ENCODE data around the gene GTPBP8. TPM values are rescaled to one million over a fixed set of nuclear protein-coding genes. Genes with fewer than 3 reads are reported as not detected.

GTPBP8 gene
- total and polyA plus RNA-seq, 2 donors (not counting 3 experiments of a cell fraction or from before 2014, with no cell fraction given), result 13.7 to 20.2 TPM

- FAIRE-seq (no peak), DNase-seq (ENCODE audit: low read depth, low spot score) (peak; percentile 57)
- ChIA-PET POLR2A (no interaction called here), CTCF (no interaction called here)
- Histone ChIP-seq H3K27me3 (ENCODE audit: control insufficient read depth in 2 of 2, insufficient read depth in 2 of 2, low read length in 2 of 2) (peaks cover 3 to 10% of the 10 kb centered on the region in 2 experiments), H3K9me3 (replicated peaks; ENCODE audit: control insufficient read depth, insufficient read depth, low read length) (no peaks in the 10 kb centered on the region), H4K20me1 (replicated peaks; ENCODE audit: control insufficient read depth, extremely low read depth, insufficient read depth, low read length) (no peaks in the 10 kb centered on the region), H3K36me3 (ENCODE audit: control insufficient read depth in 2 of 2, extremely low read depth in 1 of 2, insufficient read depth in 2 of 2, low read length in 2 of 2) (no peaks in the 10 kb centered on the region), H3K9me1 (replicated peaks; ENCODE audit: control insufficient read depth, extremely low read depth, insufficient read depth, low read length) (no peaks in the 10 kb centered on the region), H2AFZ (ENCODE audit: low read depth, low read length) (no peak overlapping the region), H3K27ac (ENCODE audit: insufficient read depth, low read depth, low read length) (no peak overlapping the region), H3K9ac (replicated peaks; ENCODE audit: extremely low read depth, insufficient read depth, low read length) (no peak overlapping the region), H3K4me1 (ENCODE audit: control insufficient read depth, extremely low read depth, insufficient read depth, low read length) (no peaks in the 10 kb centered on the region), H3K79me2 (ENCODE audit: control insufficient read depth, insufficient read depth, low read length) (no peaks in the 10 kb centered on the region), H3K4me3 (replicated peaks in 1 of 3; ENCODE audit: insufficient read depth in 1 of 3, low read depth in 1 of 3, low read length in 3 of 3) (no peak overlapping the region), H3K4me2 (ENCODE audit: insufficient read depth, low read length) (no peak overlapping the region)
- intact Hi-C loops (cut with micrococcal nuclease) (no loop called here), dilution Hi-C loops (cut with MboI; ENCODE audit: extremely low pct_ligation_motif_present, low sequenced_read_pairs) (no loop called here)
- BruUV-seq (replicated peaks), result no TSS peak
- no peak for TF ChIP-seq FOS (IDR thresholded peaks at IDR 0.05; ENCODE audit: borderline replicate concordance, insufficient read depth, low read length)
- TF ChIP-seq MYC (IDR thresholded peaks at IDR 0.05; ENCODE audit: low read depth, low read length), result no peak
- TF ChIP-seq EZH2 (IDR thresholded peaks at IDR 0.05; ENCODE audit: borderline replicate concordance, low read depth, low read length, severe bottlenecking), result no peak
Observed at GRCh38 chr3:112984485-112984884, 6.3 kb upstream of the GTPBP8 start.

GRCh38 chr3:112987710-112988334, 3.0 kb upstream of the GTPBP8 start:
- FAIRE-seq (no peak), DNase-seq (ENCODE audit: low read depth, low spot score) (no peak)
- Histone ChIP-seq H3K4me2 (ENCODE audit: insufficient read depth, low read length) (no peak overlapping the region), H3K27ac (ENCODE audit: insufficient read depth, low read depth, low read length) (no peak overlapping the region), H3K79me2 (ENCODE audit: control insufficient read depth, insufficient read depth, low read length) (peaks cover 8% of the 10 kb centered on the region), H4K20me1 (replicated peaks; ENCODE audit: control insufficient read depth, extremely low read depth, insufficient read depth, low read length) (no peaks in the 10 kb centered on the region), H3K9ac (replicated peaks; ENCODE audit: extremely low read depth, insufficient read depth, low read length) (no peak overlapping the region), H3K9me1 (replicated peaks; ENCODE audit: control insufficient read depth, extremely low read depth, insufficient read depth, low read length) (no peaks in the 10 kb centered on the region), H3K4me3 (replicated peaks in 1 of 3; ENCODE audit: insufficient read depth in 1 of 3, low read depth in 1 of 3, low read length in 3 of 3) (no peak overlapping the region), H3K27me3 (ENCODE audit: control insufficient read depth in 2 of 2, insufficient read depth in 2 of 2, low read length in 2 of 2) (peaks cover 1 to 4% of the 10 kb centered on the region in 2 experiments), H3K36me3 (ENCODE audit: control insufficient read depth in 2 of 2, extremely low read depth in 1 of 2, insufficient read depth in 2 of 2, low read length in 2 of 2) (no peaks in the 10 kb centered on the region), H3K9me3 (replicated peaks; ENCODE audit: control insufficient read depth, insufficient read depth, low read length) (no peaks in the 10 kb centered on the region), H3K4me1 (ENCODE audit: control insufficient read depth, extremely low read depth, insufficient read depth, low read length) (peaks cover 14% of the 10 kb centered on the region), H2AFZ (ENCODE audit: low read depth, low read length) (no peak overlapping the region)
- intact Hi-C loops (cut with micrococcal nuclease), result no loop called here
- TF ChIP-seq MYC (IDR thresholded peaks at IDR 0.05; ENCODE audit: low read depth, low read length) (no peak), POLR2AphosphoS5 (IDR thresholded peaks at IDR 0.05; ENCODE audit: insufficient read depth, low read depth, low read length) (no peak), MAX (IDR thresholded peaks at IDR 0.05; ENCODE audit: insufficient read depth, insufficient read length) (no peak), EZH2 (IDR thresholded peaks at IDR 0.05; ENCODE audit: borderline replicate concordance, low read depth, low read length, severe bottlenecking) (no peak), CTCF (IDR thresholded peaks at IDR 0.05; ENCODE audit: extremely low read depth in 1 of 2, insufficient read depth in 1 of 2, low read depth in 1 of 2, low read length in 2 of 2) (no peak), POLR2A (IDR thresholded peaks at IDR 0.05; ENCODE audit: low read depth, low read length) (no peak), GATA2 (IDR thresholded peaks at IDR 0.05; ENCODE audit: insufficient read depth, insufficient read length, low read depth, low read length) (no peak), JUN (IDR thresholded peaks at IDR 0.05; ENCODE audit: borderline replicate concordance, insufficient read depth, insufficient read length, low read depth) (no peak), FOS (IDR thresholded peaks at IDR 0.05; ENCODE audit: borderline replicate concordance, insufficient read depth, low read length) (no peak)
- no TSS peak for BruUV-seq (replicated peaks)
- CTCF ChIA-PET, result interaction anchor here (1.1 to 1.9 kb wide), 4 partner anchors 9 to 346 kb away, joined by 3 to 14 read pairs (median 6); a partner anchor contains a TSS
- POLR2A ChIA-PET, result no interaction called here
- dilution Hi-C loops (cut with MboI; ENCODE audit: extremely low pct_ligation_motif_present, low sequenced_read_pairs), result no loop called here

Data from endothelial cell of umbilical vein (primary cell).